HepG2 (cell line): ENCODE measurements around the gene GRIK4. TPM values are rescaled to one million over a fixed set of nuclear protein-coding genes. Genes with fewer than 3 reads are reported as not detected.

ENCODE experiments used
- ATAC-seq: fragments of 200-7000 bp; cut with Tn5 transposase; 3 replicates; pipeline ENCODE4 v1.9.1; 2020; ENCODE audit warnings: mild to moderate bottlenecking, moderate library complexity
- BruUV-seq: library from RNA; stranded (reverse); fragments of 400-500 nt; replicated peaks from 2 replicates; lab custom pipeline; 2021; lab: Mats Ljungman, UMichigan
- CTCF ChIA-PET: fragments of 300-600 bp; formaldehyde crosslinking; extraction: SDS; loops from one replicate; lab custom pipeline; 2021; ENCODE audit warnings: low total read pairs, inconsistent platforms, low intra/inter-chr PET ratio; lab: Yijun Ruan, JAX
- POLR2A ChIA-PET: fragments of 350-600 bp; sonication (Branson Sonifier 250); formaldehyde crosslinking; loops from one replicate; lab custom pipeline; 2020; ENCODE audit warnings: antibody characterized with exemption, inconsistent platforms; lab: Yijun Ruan, JAX
- DNase-seq: peaks from one replicate; pipeline ENCODE4 v3.0.0-alpha.2; 2015; ENCODE audit warnings: low spot score
- FAIRE-seq: peaks from 3 replicates; lab custom pipeline; 2011; peaks lifted over from hg19 to GRCh38; lab: Jason Lieb, UNC
- H2AFZ ChIP-seq: one replicate; pipeline ENCODE4 v1.6.1; 2011; ENCODE audit warnings: low read length, inconsistent platforms
- H3K27ac ChIP-seq: fragments of 300-600 bp; 3 replicates; pipeline ENCODE4 v1.8.0; 2011; ENCODE audit warnings: mixed run types, mild to moderate bottlenecking, mixed read lengths, low read length, inconsistent platforms; ENCODE audit not compliant: insufficient read depth; ENCODE audit errors: extremely low read length
- H3K27me3 ChIP-seq, 2 experiments: fragments of 200-600 bp in 1 of 2; 2 replicates in 1 of 2; 3 replicates in 1 of 2; pipeline versions ENCODE4 v1.6.0 to v1.8.0; 2011; ENCODE audit warnings: low read length in 2 of 2, mild to moderate bottlenecking in 2 of 2, moderate library complexity in 2 of 2, inconsistent platforms in 1 of 2; ENCODE audit not compliant: insufficient read depth in 2 of 2, control insufficient read depth in 1 of 2
- H3K36me3 ChIP-seq, 2 experiments: fragments of 200-600 bp in 1 of 2; replicated peaks in 1 of 2; 2 replicates in 1 of 2; 3 replicates in 1 of 2; pipeline versions ENCODE4 v1.5.1 to v1.8.0; 2011; ENCODE audit warnings: low read length in 2 of 2, inconsistent platforms in 1 of 2; ENCODE audit not compliant: insufficient read depth in 2 of 2, control insufficient read depth in 1 of 2
- H3K4me1 ChIP-seq: 2 replicates; pipeline ENCODE4 v1.5.1; 2012; ENCODE audit warnings: low read length, inconsistent platforms; ENCODE audit not compliant: insufficient read depth
- H3K4me2 ChIP-seq: 2 replicates; pipeline ENCODE4 v1.6.0; 2011; ENCODE audit warnings: low read depth, low read length, inconsistent platforms
- H3K4me3 ChIP-seq, 3 experiments: fragments of 200-600 bp in 1 of 3; sonication (generic), shearing (Covaris generic) in 1 of 3; replicated peaks in 1 of 3; 2 replicates each; pipeline ENCODE4 v1.5.1; 2011 to 2016; ENCODE audit warnings: low read length in 3 of 3, inconsistent platforms in 2 of 3, low read depth in 2 of 3, mild to moderate bottlenecking in 2 of 3, control low read depth in 1 of 3, mixed read lengths in 1 of 3; ENCODE audit not compliant: insufficient read depth in 1 of 3
- H3K79me2 ChIP-seq: one replicate; pipeline ENCODE4 v1.6.1; 2011; ENCODE audit warnings: low read length, inconsistent platforms; ENCODE audit not compliant: insufficient read depth
- H3K9ac ChIP-seq: 2 replicates; pipeline ENCODE4 v1.6.0; 2011; ENCODE audit warnings: mild to moderate bottlenecking, low read depth, low read length, inconsistent platforms; ENCODE audit not compliant: insufficient read depth
- H3K9me3 ChIP-seq: 2 replicates; pipeline ENCODE4 v1.5.1; 2012; ENCODE audit warnings: mild to moderate bottlenecking, low read length
- H4K20me1 ChIP-seq: 2 replicates; pipeline ENCODE4 v1.6.0; 2011; ENCODE audit warnings: inconsistent platforms, mild to moderate bottlenecking, low read length, moderate library complexity; ENCODE audit not compliant: insufficient read depth
- DNMT3B ChIP-seq: conservative IDR thresholded peaks from 2 replicates; pipeline ENCODE4 v1.6.1; 2016; ENCODE audit warnings: missing biosample characterization, control low read depth
- DPF2 ChIP-seq: sonication (generic); formaldehyde crosslinking; IDR thresholded peaks from 2 replicates; pipeline ENCODE4 v1.4.0; 2020; ENCODE audit warnings: mild to moderate bottlenecking, low read depth, missing genetic modification reagents, borderline replicate concordance
- FOSL1 ChIP-seq: sonication (generic); formaldehyde crosslinking; IDR thresholded peaks from 2 replicates; pipeline ENCODE4 v1.9.0; 2021; ENCODE audit warnings: missing genetic modification reagents, borderline replicate concordance
- KLF15 ChIP-seq: sonication (generic); formaldehyde crosslinking; IDR thresholded peaks from 2 replicates; pipeline ENCODE4 v1.8.1; 2023; ENCODE audit warnings: borderline replicate concordance, mild to moderate bottlenecking, inconsistent platforms, missing genetic modification reagents, mixed read lengths
- SOX13 ChIP-seq, 3 experiments: fragments of 450-650 bp in 1 of 3; sonication (generic) in 1 of 3; formaldehyde crosslinking in 1 of 3; IDR thresholded peaks in 2 of 3; conservative IDR thresholded peaks in 1 of 3; 2 replicates each; pipeline versions ENCODE4 v1.5.0 to v1.6.1; 2016 to 2020; ENCODE audit warnings: antibody characterized with exemption in 1 of 3, mild to moderate bottlenecking in 1 of 3, missing compliant biosample characterization in 1 of 3, missing genetic modification reagents in 1 of 3, moderate library complexity in 1 of 3
- ZBTB7B ChIP-seq: sonication (generic); formaldehyde crosslinking; IDR thresholded peaks from 2 replicates; pipeline ENCODE4 v1.4.0; 2020; ENCODE audit warnings: missing genetic modification reagents
- ZNF569 ChIP-seq: sonication (generic); formaldehyde crosslinking; IDR thresholded peaks from 2 replicates; pipeline ENCODE4 v1.5.0; 2020; ENCODE audit warnings: mild to moderate bottlenecking, missing genetic modification reagents, moderate library complexity, borderline replicate concordance
- ZNF781 ChIP-seq: sonication (generic); formaldehyde crosslinking; IDR thresholded peaks from 2 replicates; pipeline ENCODE4 v1.5.1; 2020; ENCODE audit warnings: borderline replicate concordance, mild to moderate bottlenecking, missing genetic modification reagents; ENCODE audit errors: not compliant biosample characterization
- WGBS: methylation state at CpG from one replicate; pipeline ENCODE4 v1.1.6; 2017; ENCODE audit warnings: low lambda C conversion rate; 5-methylcytosine and 5-hydroxymethylcytosine counted together
- in situ Hi-C: cut with HindIII; loops from 2 replicates; pipeline ENCODE4 v1.10.0; 2017; ENCODE audit warnings: low pct_unique_long_range_greater_than_20kb; ENCODE audit not compliant: extremely low pct_ligation_motif_present
- intact Hi-C: fragments of 100-400 bp; cut with micrococcal nuclease; formaldehyde crosslinking; loops from one replicate; pipeline ENCODE4 v1.10.0; 2022; ENCODE audit not compliant: unreplicated experiment
- polyA plus RNA-seq, 8 experiments: library from polyadenylated mRNA; depleted of rRNA in 3 of 8; stranded (reverse) in 7 of 8; unstranded in 1 of 8; fragments of >200 nt; fragmentation: Illumina TruSeq in 4 of 8; extraction: Trizol in 4 of 8; gene quantifications; 2 replicates each; pipeline versions ENCODE4 v1.2.1 to v1.2.3, GENCODE V29; 2011 to 2016; ENCODE audit warnings: low read depth in 4 of 8, missing spikeins in 1 of 8, mixed read lengths in 1 of 8; ENCODE audit not compliant: insufficient read depth in 1 of 8
- total RNA-seq, 5 experiments: library from RNA; depleted of rRNA; stranded (reverse); fragments of >200 nt; fragmentation: Illumina TruSeq; extraction: Trizol; gene quantifications; 2 replicates each; pipeline ENCODE4 v1.2.3, GENCODE V29; 2016; ENCODE audit warnings: low read depth in 1 of 5
- TF ChIP-seq, protein P1 (sequence below): sonication (generic); formaldehyde crosslinking; IDR thresholded peaks from 2 replicates; pipeline ENCODE4 v1.8.0; 2023; ENCODE audit warnings: mild to moderate bottlenecking, missing genetic modification reagents

GRIK4 gene
- total and polyA plus RNA-seq, 2 of the 13 experiments (the other 11 are each of a cell fraction or from before 2014, with no cell fraction given) = 0.04 to 0.07 TPM

DNA sequence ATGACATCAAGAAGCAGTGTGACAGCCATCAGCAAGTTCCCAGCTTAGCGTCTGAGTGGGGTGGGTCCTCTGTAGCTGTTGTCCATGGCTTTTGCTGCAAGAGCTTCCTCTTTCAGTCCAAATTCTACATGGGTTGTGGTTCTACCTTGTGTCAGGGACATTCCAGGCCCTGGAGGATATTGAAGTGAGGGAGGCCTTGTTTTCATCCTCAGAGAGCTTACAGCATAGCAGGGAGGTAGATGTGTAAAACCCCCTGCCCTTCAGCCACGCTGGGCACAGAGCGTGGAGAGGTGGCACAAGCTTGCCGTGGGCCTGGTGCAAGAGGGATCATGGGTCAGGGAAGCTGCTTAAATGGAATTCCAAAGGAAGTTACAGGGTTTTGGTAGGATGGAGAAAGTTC, 93.9 kb downstream of the GRIK4 start:
- POLR2A ChIA-PET = no interaction called here
- no peak overlapping the region for H3K27ac ChIP-seq
- H3K27me3 ChIP-seq = peaks cover 1 to 14% of the 10 kb centered on the region in 2 experiments; a peak in 4 of 5 replicates
- DNase-seq (no peak), ATAC-seq (no peak), FAIRE-seq (no peak)
- no peaks in the 10 kb centered on the region for H3K79me2 ChIP-seq
- in situ Hi-C loops (no loop called here), intact Hi-C loops (no loop called here)
- H3K9ac ChIP-seq = no peak overlapping the region
- no peaks in the 10 kb centered on the region for H3K9me3 ChIP-seq
- no peaks in the 10 kb centered on the region for H3K4me1 ChIP-seq
- CTCF ChIA-PET = no interaction called here
- no peaks in the 10 kb centered on the region for H4K20me1 ChIP-seq
- 43% methylated on average over 4 of the region's 4 CpGs for WGBS
- BruUV-seq = no TSS peak
- no peak overlapping the region for H3K4me3 ChIP-seq
- H3K4me2 ChIP-seq = no peak overlapping the region
- TF ChIP-seq, protein P1, sequence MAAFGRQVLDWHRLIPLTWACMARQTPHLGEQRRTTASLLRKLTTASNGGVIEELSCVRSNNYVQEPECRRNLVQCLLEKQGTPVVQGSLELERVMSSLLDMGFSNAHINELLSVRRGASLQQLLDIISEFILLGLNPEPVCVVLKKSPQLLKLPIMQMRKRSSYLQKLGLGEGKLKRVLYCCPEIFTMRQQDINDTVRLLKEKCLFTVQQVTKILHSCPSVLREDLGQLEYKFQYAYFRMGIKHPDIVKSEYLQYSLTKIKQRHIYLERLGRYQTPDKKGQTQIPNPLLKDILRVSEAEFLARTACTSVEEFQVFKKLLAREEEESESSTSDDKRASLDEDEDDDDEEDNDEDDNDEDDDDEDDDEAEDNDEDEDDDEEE (CRISPR knock-in tag) = no peak
- no peak for TF ChIP-seq ZNF569 (CRISPR knock-in tag)
- TF ChIP-seq KLF15 = no peak
- no peak for TF ChIP-seq ZBTB7B (CRISPR knock-in tag)
- TF ChIP-seq DNMT3B = no peak
- no peak for TF ChIP-seq SOX13 (IDR thresholded peaks at IDR 0.05)
- no peak for TF ChIP-seq SOX13 (CRISPR knock-in tag; conservative IDR thresholded peaks at IDR 0.05 in 1 of 2, IDR thresholded peaks at IDR 0.05 in 1 of 2)
- TF ChIP-seq DPF2 (CRISPR knock-in tag) = no peak
- no peak for TF ChIP-seq ZNF781
- no peak for TF ChIP-seq FOSL1
- H3K36me3 ChIP-seq = no peaks in the 10 kb centered on the region
- no peak overlapping the region for H2AFZ ChIP-seq
